Measurements from ENCODE around the gene IFNAR1.

DNA sequence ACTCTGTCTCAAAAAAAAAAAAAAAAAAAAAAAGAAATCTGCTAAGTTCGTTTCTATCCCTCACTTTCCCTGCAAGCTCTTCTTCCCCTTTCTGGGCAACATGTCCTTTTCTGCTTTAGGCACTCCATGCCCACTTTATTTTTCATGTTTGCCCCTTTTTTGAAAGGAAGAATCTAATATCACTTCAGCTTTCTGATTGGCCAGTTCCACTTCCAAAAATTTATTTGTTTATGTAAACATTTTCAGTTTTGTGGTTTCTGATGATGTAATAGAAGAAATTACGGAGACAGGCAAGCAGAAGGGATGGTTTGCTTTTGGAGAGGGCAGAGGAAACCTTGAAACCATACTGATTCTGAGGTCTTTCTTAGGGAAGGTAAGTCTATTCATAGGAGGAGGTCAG is 15.1 kb downstream of the IFNAR1 start:
- TF ChIP-seq, protein P1, sequence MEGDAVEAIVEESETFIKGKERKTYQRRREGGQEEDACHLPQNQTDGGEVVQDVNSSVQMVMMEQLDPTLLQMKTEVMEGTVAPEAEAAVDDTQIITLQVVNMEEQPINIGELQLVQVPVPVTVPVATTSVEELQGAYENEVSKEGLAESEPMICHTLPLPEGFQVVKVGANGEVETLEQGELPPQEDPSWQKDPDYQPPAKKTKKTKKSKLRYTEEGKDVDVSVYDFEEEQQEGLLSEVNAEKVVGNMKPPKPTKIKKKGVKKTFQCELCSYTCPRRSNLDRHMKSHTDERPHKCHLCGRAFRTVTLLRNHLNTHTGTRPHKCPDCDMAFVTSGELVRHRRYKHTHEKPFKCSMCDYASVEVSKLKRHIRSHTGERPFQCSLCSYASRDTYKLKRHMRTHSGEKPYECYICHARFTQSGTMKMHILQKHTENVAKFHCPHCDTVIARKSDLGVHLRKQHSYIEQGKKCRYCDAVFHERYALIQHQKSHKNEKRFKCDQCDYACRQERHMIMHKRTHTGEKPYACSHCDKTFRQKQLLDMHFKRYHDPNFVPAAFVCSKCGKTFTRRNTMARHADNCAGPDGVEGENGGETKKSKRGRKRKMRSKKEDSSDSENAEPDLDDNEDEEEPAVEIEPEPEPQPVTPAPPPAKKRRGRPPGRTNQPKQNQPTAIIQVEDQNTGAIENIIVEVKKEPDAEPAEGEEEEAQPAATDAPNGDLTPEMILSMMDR (IDR thresholded peaks at IDR 0.05; ENCODE audit: low read depth, low read length), result no peak
- no peak for TF ChIP-seq POLR2A (IDR thresholded peaks at IDR 0.05; ENCODE audit: extremely low read depth, insufficient read length)

Data from NB4 (cell line).